Measurements from ENCODE around the gene PDK2. TPM values are rescaled to one million over a fixed set of nuclear protein-coding genes. Genes with fewer than 3 reads are reported as not detected.
"Not testable (repeated sequence)": the region's sequence is repeated elsewhere in the genome, so short reads cannot be mapped to it uniquely, and the experiment has no call there.

Gene PDK2
- total RNA-seq, 1 experiment from 2014 or later = 37.6 TPM

GRCh38 chr17:50058296-50058953, 36.7 kb upstream of the PDK2 start:
- DNase-seq (ENCODE audit: low spot score) = no peak

GRCh38 chr17:50059256-50059655, 35.9 kb upstream of the PDK2 start:
- DNase-seq (ENCODE audit: low spot score) = no peak

- DNase-seq (ENCODE audit: low spot score) = no peak
Measured at GRCh38 chr17:50059759-50060273, 35.3 kb upstream of the PDK2 start.

- peak; percentile 58 for DNase-seq (ENCODE audit: low spot score)
Measured at GRCh38 chr17:50060951-50061712, 34.0 kb upstream of the PDK2 start.

- not testable (repeated sequence) for DNase-seq (ENCODE audit: low spot score)
Measured at GRCh38 chr17:50061713-50062045, 33.5 kb upstream of the PDK2 start.

GRCh38 chr17:50062293-50063243, 32.6 kb upstream of the PDK2 start:
- peak; percentile 100 for DNase-seq (ENCODE audit: low spot score)

- no peak for DNase-seq (ENCODE audit: low spot score)
Measured at GRCh38 chr17:50063561-50064252, 31.4 kb upstream of the PDK2 start.

GRCh38 chr17:50064253-50065001, 30.7 kb upstream of the PDK2 start:
- DNase-seq (ENCODE audit: low spot score) = peak; percentile 98

GRCh38 chr17:50065056-50065455, 30.1 kb upstream of the PDK2 start:
- DNase-seq (ENCODE audit: low spot score) = no peak

- DNase-seq (ENCODE audit: low spot score) = no peak
Measured at GRCh38 chr17:50066995-50067394, 28.2 kb upstream of the PDK2 start.

- no peak for DNase-seq (ENCODE audit: low spot score)
Measured at GRCh38 chr17:50067996-50068395, 27.2 kb upstream of the PDK2 start.

GRCh38 chr17:50070908-50071680, 24.1 kb upstream of the PDK2 start:
- no peak for DNase-seq (ENCODE audit: low spot score)

- no peak for DNase-seq (ENCODE audit: low spot score)
Measured at GRCh38 chr17:50071692-50072091, 23.5 kb upstream of the PDK2 start.

GRCh38 chr17:50072130-50072529, 23.0 kb upstream of the PDK2 start:
- DNase-seq (ENCODE audit: low spot score) = no peak

GRCh38 chr17:50072925-50073324, 22.2 kb upstream of the PDK2 start:
- DNase-seq (ENCODE audit: low spot score) = no peak

GRCh38 chr17:50074227-50074626, 20.9 kb upstream of the PDK2 start:
- no peak for DNase-seq (ENCODE audit: low spot score)

GRCh38 chr17:50075446-50076032, 19.6 kb upstream of the PDK2 start:
- DNase-seq (ENCODE audit: low spot score) = no peak

- no peak for DNase-seq (ENCODE audit: low spot score)
Measured at GRCh38 chr17:50076221-50076590, 18.9 kb upstream of the PDK2 start.

GRCh38 chr17:50076591-50077235, 18.4 kb upstream of the PDK2 start:
- DNase-seq (ENCODE audit: low spot score) = no peak

All from H4 (cell line).